ENCODE results near the gene LAMC3.

LAMC3 gene

DNA sequence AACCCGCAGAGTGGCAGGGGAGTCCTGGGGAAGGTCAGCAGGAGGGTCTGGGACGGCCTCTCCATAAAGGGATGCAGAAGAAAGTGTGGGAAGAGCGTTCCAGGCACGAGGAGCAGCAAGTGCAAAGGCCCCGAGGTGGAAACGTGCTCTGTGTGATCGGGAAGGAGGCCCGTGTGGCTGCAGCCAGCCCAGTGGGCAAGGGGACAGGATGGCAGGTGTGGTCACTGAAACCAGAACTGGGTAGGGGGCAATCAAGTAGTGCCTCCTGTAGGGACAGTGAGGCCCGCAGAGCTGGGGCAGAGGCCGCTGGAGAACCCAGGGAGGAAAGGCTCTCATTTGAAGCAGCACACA is 16.3 kb upstream of the LAMC3 start:
- ChIA-PET POLR2A (no interaction called here), CTCF (interaction anchor here (0.9 to 11.0 kb wide), 3 partner anchors 18 to 288 kb away, joined by 5 to 167 read pairs (median 9); no protein-coding TSS in a partner anchor)
- TF ChIP-seq, protein P1, sequence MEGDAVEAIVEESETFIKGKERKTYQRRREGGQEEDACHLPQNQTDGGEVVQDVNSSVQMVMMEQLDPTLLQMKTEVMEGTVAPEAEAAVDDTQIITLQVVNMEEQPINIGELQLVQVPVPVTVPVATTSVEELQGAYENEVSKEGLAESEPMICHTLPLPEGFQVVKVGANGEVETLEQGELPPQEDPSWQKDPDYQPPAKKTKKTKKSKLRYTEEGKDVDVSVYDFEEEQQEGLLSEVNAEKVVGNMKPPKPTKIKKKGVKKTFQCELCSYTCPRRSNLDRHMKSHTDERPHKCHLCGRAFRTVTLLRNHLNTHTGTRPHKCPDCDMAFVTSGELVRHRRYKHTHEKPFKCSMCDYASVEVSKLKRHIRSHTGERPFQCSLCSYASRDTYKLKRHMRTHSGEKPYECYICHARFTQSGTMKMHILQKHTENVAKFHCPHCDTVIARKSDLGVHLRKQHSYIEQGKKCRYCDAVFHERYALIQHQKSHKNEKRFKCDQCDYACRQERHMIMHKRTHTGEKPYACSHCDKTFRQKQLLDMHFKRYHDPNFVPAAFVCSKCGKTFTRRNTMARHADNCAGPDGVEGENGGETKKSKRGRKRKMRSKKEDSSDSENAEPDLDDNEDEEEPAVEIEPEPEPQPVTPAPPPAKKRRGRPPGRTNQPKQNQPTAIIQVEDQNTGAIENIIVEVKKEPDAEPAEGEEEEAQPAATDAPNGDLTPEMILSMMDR (IDR thresholded peaks at IDR 0.05; ENCODE audit: insufficient read depth, low read length, missing control alignments): no peak
- H3K4me3 ChIP-seq (ENCODE audit: low read depth, low read length): no peak overlapping the region
- DNase-seq (ENCODE audit: low read depth, low spot score): no peak

DNA sequence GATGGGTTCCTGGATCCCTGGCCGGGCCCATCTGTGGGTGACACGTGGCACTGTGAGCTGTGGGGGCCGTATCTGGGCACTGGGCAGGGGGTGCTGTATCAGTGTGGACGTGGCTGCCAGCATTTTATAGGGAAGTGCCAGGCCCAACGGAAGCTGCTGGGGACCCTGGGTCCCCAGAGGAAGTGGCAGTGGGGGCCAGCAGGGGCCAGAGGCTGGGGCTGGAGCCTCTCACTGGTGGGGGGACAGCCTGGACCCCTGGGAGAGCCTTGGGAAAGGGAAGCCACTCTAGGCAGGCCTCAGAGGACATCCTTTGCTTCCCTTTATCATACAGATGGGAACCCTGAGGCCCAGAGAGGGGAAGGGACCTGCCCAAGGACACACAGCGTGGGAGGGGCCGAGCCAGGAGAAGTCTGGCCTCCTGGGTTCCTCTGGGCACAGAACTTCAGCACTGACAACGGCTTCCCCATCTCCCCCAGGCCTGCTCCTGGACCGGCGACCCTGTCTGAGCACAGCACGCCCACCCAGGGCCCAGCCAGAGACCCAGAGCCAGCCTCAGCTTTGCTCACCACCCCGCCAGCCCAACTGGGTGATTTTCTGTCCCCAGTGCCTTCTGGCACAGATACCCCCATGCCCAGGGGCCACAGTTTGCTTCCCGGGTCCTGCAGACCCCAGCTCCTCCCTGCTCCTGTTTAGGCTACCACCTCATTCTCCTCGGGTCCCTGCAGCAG is 15.5 kb upstream of the LAMC3 start:
- no peak for DNase-seq (ENCODE audit: low read depth, low spot score)
- POLR2A ChIA-PET: no interaction called here
- CTCF ChIA-PET: interaction anchor here (1.0 to 11.0 kb wide), 4 partner anchors 9 to 289 kb away, joined by 4 to 235 read pairs (median 88); no protein-coding TSS in a partner anchor
- no peak overlapping the region for H3K4me3 ChIP-seq (ENCODE audit: low read depth, low read length)
- TF ChIP-seq, protein P1 (IDR thresholded peaks at IDR 0.05; ENCODE audit: insufficient read depth, low read length, missing control alignments): no peak

DNA sequence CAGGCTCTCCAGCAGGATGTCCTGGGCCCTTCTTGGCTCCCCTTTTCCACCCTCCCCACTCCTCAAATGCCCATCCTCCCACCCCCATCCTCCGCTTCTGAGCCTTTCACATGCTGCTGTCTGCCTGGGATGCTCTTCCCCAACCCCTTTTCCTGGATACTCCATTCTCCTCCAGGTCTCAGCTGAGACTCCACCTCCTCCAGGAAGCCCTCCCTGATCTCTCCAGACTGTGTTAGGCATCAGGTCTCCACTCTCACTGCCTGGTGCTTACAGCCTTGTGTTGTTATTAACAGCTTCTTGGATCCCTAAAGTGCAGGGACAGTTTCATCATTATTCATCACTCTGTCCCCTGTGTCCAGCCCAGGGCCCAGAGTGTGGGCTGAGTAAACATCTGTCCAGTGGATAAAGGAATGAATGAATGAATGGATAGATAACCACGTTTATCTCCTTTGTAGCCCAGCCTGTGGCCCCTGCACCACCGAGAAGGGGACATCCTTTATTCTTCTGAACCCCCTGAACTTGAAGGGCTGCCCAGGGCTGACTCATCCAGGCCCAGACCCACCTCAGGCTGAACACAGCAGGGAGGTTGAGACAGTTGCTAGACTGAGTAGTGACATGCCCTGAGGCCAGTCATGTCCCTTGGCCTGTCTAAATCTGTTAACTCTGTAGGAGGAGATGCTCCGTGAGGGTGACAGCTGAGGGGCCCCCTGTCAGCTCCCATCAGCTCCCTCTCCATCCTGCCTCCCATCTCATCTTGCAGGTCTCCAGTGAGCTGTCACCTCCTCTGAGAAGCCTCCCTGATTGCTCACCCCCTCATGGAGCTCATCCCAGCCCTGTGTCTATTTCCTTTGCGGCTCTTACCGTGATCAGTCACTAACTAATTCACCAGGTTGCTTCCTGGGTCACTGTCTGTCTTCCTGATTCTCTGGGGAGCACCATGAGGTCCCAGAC is 14.6 kb upstream of the LAMC3 start:
- DNase-seq (ENCODE audit: low read depth, low spot score): no peak
- TF ChIP-seq, protein P1 (IDR thresholded peaks at IDR 0.05; ENCODE audit: insufficient read depth, low read length, missing control alignments): no peak
- CTCF ChIA-PET: interaction anchor here (1.0 to 11.0 kb wide), 5 partner anchors 8 to 289 kb away, joined by 3 to 235 read pairs (median 48); no protein-coding TSS in a partner anchor
- POLR2A ChIA-PET: no interaction called here
- H3K4me3 ChIP-seq (ENCODE audit: low read depth, low read length): no peak overlapping the region

DNA sequence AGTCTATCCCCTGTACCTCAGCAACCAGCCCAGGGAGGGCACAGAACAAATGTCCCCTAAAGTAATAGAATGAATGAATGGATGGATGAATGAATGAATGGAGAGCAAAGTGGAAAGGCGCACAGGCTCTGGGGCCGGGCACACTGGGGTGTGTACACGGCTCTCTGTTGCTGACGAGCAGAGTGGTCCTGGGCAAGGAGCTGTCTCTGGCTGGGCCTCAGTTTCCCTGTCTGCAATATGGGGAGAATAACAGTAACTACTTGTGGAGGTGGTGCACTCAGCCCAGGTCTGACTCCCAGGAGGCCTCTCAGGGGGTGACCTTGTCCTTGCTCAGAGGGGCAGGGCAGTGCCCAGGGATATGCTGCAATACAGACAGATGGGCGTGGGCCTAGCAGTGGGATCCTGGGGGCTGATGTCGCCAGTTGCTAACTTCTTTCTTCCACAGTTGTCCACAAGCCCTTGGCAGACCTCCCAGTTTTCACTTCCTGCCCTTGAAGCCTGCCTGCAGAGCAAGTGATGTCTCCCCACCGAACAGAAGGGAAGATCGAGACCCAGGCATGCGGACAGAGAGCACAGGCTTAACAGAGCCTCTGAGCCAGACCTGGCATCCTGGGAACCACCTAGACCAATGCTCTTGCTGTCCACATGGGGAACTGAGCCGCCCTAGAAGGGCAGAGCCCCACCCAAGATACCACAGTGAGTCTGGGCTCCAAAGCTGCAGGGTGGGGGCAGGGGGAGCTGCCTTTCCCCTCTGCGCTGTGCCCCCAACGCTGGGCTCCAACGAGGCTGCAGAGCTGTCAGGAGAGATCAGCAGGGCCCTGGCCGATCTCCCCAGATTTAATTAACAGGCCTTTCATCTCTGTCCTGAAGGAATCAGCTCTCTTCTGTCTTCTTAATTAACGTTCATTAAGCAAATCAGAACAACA is 13.6 kb upstream of the LAMC3 start:
- POLR2A ChIA-PET: no interaction called here

DNA sequence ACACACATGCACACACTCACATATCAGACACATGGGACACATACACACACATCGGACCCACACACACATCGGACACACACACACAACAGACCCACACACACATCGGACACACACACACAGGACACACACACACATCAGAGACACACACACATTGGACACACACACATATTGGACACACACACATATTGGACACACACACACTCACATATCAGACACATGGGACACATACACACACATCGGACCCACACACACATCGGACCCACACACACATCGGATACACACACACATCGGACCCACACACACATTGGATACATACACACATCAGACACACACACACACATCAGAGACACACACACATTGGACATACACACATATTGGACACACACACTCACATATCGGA is 12.8 kb upstream of the LAMC3 start:
- no peak for DNase-seq (ENCODE audit: low read depth, low spot score)
- POLR2A ChIA-PET: no interaction called here
- no peak overlapping the region for H3K4me3 ChIP-seq (ENCODE audit: low read depth, low read length)
- TF ChIP-seq, protein P1 (IDR thresholded peaks at IDR 0.05; ENCODE audit: insufficient read depth, low read length, missing control alignments): no peak
- CTCF ChIA-PET: interaction anchor here (0.8 to 11.0 kb wide), 7 partner anchors 10 to 291 kb away, joined by 3 to 235 read pairs (median 4); no protein-coding TSS in a partner anchor

More for the DNA sequence above, 13.6 kb upstream of the LAMC3 start:
- DNase-seq (ENCODE audit: low read depth, low spot score): no peak
- no peak overlapping the region for H3K4me3 ChIP-seq (ENCODE audit: low read depth, low read length)
- TF ChIP-seq, protein P1 (IDR thresholded peaks at IDR 0.05; ENCODE audit: insufficient read depth, low read length, missing control alignments): no peak
- CTCF ChIA-PET: interaction anchor here (1.2 to 11.0 kb wide), 6 partner anchors 9 to 290 kb away, joined by 3 to 235 read pairs (median 26); no protein-coding TSS in a partner anchor
